Measurements from ENCODE around the gene HTR7. TPM values are rescaled to one million over a fixed set of nuclear protein-coding genes. Genes with fewer than 3 reads are reported as not detected.

HTR7 gene
- total RNA-seq, 2 experiments from 2014 or later = not detected

- ATAC-seq (peak; percentile 51), DNase-seq (no peak)
- H3K27me3 Mint-ChIP-seq = peaks cover 52% of the 10 kb centered on the region
- POLR2A ChIA-PET = no interaction called here
- no peak overlapping the region for H3K4me3 Mint-ChIP-seq
- intact Hi-C loops (cut with DNase I, micrococcal nuclease) = no loop called here
- CTCF ChIA-PET = interaction anchor here (0.7 to 1.6 kb wide), 3 partner anchors 13 to 108 kb away, joined by 3 to 6 read pairs (median 5); partner anchors contain the start of gene RPP30
- H3K9me3 Mint-ChIP-seq (ENCODE audit: low read depth) = no peaks in the 10 kb centered on the region
- H3K36me3 Mint-ChIP-seq (ENCODE audit: low read depth) = no peaks in the 10 kb centered on the region
- peaks cover 9% of the 10 kb centered on the region for H3K4me1 Mint-ChIP-seq
- H3K27ac Mint-ChIP-seq = no peak overlapping the region
Measured at GRCh38 chr10:90859321-90859751, 1.5 kb upstream of the HTR7 start.

GRCh38 chr10:90858461-90858968, 676 bp upstream of the HTR7 start:
- H3K4me3 Mint-ChIP-seq = peak overlapping the region; percentile 64
- peaks cover 53% of the 10 kb centered on the region for H3K27me3 Mint-ChIP-seq

GRCh38 chr10:90856964-90857634, 740 bp downstream of the HTR7 start:
- DNase-seq = peak; percentile 27
- intact Hi-C loops (cut with DNase I, micrococcal nuclease) = loop anchor here in 1 of 2 experiments (1.0 kb wide), 1 partner anchor 14 kb away; the partner anchor contains the start of gene RPP30
- Mint-ChIP-seq H3K9me3 (ENCODE audit: low read depth) (no peaks in the 10 kb centered on the region), H3K27ac (no peak overlapping the region), H3K36me3 (ENCODE audit: low read depth) (no peaks in the 10 kb centered on the region), H3K4me1 (peaks cover 9% of the 10 kb centered on the region), H3K27me3 (peaks cover 54% of the 10 kb centered on the region), H3K4me3 (peak overlapping the region; percentile 72)
- POLR2A ChIA-PET = interaction anchor here (0.9 kb wide), 1 partner anchor 9 kb away, joined by 4 read pairs; no protein-coding TSS in a partner anchor
- peak; percentile 15 for ATAC-seq
- CTCF ChIA-PET = interaction anchor here (0.6 to 2.1 kb wide), 6 partner anchors 8 to 1656 kb away, joined by 3 to 9 read pairs (median 4); partner anchors contain the start of gene RPP30

More at GRCh38 chr10:90858461-90858968, 676 bp upstream of the HTR7 start:
- ChIA-PET CTCF (interaction anchor here (0.6 to 1.7 kb wide), 5 partner anchors 11 to 108 kb away, joined by 3 to 9 read pairs (median 5); partner anchors contain the start of gene RPP30), POLR2A (no interaction called here)
- DNase-seq = no peak
- ATAC-seq = no peak
- no peaks in the 10 kb centered on the region for H3K36me3 Mint-ChIP-seq (ENCODE audit: low read depth)
- no peaks in the 10 kb centered on the region for H3K9me3 Mint-ChIP-seq (ENCODE audit: low read depth)
- H3K4me1 Mint-ChIP-seq = peaks cover 9% of the 10 kb centered on the region
- no peak overlapping the region for H3K27ac Mint-ChIP-seq
- intact Hi-C loops (cut with DNase I, micrococcal nuclease) = loop anchor here in 1 of 2 experiments (1.0 kb wide), 1 partner anchor 13 kb away; the partner anchor contains the start of gene RPP30

GRCh38 chr10:90856261-90856660, 1.6 kb downstream of the HTR7 start:
- DNase-seq = no peak
- intact Hi-C loops (cut with DNase I, micrococcal nuclease) = no loop called here
- H3K36me3 Mint-ChIP-seq (ENCODE audit: low read depth) = peaks cover 3% of the 10 kb centered on the region
- H3K27me3 Mint-ChIP-seq = peaks cover 57% of the 10 kb centered on the region
- H3K4me1 Mint-ChIP-seq = peaks cover 9% of the 10 kb centered on the region
- ChIA-PET POLR2A (interaction anchor here (0.9 kb wide), 1 partner anchor 9 kb away, joined by 4 read pairs; no protein-coding TSS in a partner anchor), CTCF (interaction anchor here (1.2 to 2.1 kb wide), 4 partner anchors 9 to 104 kb away, joined by 4 to 7 read pairs (median 5); partner anchors contain the start of gene RPP30)
- H3K4me3 Mint-ChIP-seq = no peak overlapping the region
- H3K9me3 Mint-ChIP-seq (ENCODE audit: low read depth) = peaks cover 3% of the 10 kb centered on the region
- H3K27ac Mint-ChIP-seq = no peak overlapping the region
- ATAC-seq = no peak

GRCh38 chr10:90855126-90855525, 2.7 kb downstream of the HTR7 start:
- DNase-seq = no peak
- Mint-ChIP-seq H3K27ac (no peak overlapping the region), H3K4me3 (no peak overlapping the region), H3K27me3 (peaks cover 60% of the 10 kb centered on the region), H3K9me3 (ENCODE audit: low read depth) (peaks cover 12% of the 10 kb centered on the region), H3K36me3 (ENCODE audit: low read depth) (peaks cover 11% of the 10 kb centered on the region), H3K4me1 (peaks cover 11% of the 10 kb centered on the region)
- POLR2A ChIA-PET = interaction anchor here (0.7 kb wide), 2 partner anchors 17 to 726 kb away, joined by 3 to 5 read pairs; no protein-coding TSS in a partner anchor
- CTCF ChIA-PET = interaction anchor here (0.7 to 2.1 kb wide), 4 partner anchors 8 to 489 kb away, joined by 3 to 7 read pairs (median 4); no protein-coding TSS in a partner anchor
- intact Hi-C loops (cut with DNase I, micrococcal nuclease) = no loop called here
- ATAC-seq = no peak

- no peak overlapping the region for H3K27ac Mint-ChIP-seq
- CTCF ChIA-PET = interaction anchor here (1.0 kb wide), 1 partner anchor 15 kb away, joined by 3 read pairs; no protein-coding TSS in a partner anchor
- POLR2A ChIA-PET = no interaction called here
- DNase-seq (no peak), ATAC-seq (peak; percentile 33)
- no peak overlapping the region for H3K4me3 Mint-ChIP-seq
- H3K36me3 Mint-ChIP-seq (ENCODE audit: low read depth) = peaks cover 11% of the 10 kb centered on the region
- H3K4me1 Mint-ChIP-seq = peaks cover 2% of the 10 kb centered on the region
- intact Hi-C loops (cut with DNase I, micrococcal nuclease) = no loop called here
- peaks cover 14% of the 10 kb centered on the region for H3K9me3 Mint-ChIP-seq (ENCODE audit: low read depth)
- peaks cover 46% of the 10 kb centered on the region for H3K27me3 Mint-ChIP-seq
Measured at GRCh38 chr10:90849956-90850749, 7.7 kb downstream of the HTR7 start.

- Mint-ChIP-seq H3K4me1 (peaks cover 2% of the 10 kb centered on the region), H3K4me3 (no peak overlapping the region), H3K36me3 (ENCODE audit: low read depth) (peaks cover 11% of the 10 kb centered on the region), H3K27me3 (peaks cover 44% of the 10 kb centered on the region), H3K27ac (no peak overlapping the region), H3K9me3 (ENCODE audit: low read depth) (peaks cover 14% of the 10 kb centered on the region)
- ATAC-seq = peak; percentile 55
- POLR2A ChIA-PET = no interaction called here
- CTCF ChIA-PET = interaction anchor here (1.1 kb wide), 1 partner anchor 8 kb away, joined by 3 read pairs; no protein-coding TSS in a partner anchor
- intact Hi-C loops (cut with DNase I, micrococcal nuclease) = no loop called here
- DNase-seq = no peak
Measured at GRCh38 chr10:90847436-90847835, 10.4 kb downstream of the HTR7 start.

GRCh38 chr10:90846746-90847145, 11.1 kb downstream of the HTR7 start:
- ChIA-PET POLR2A (no interaction called here), CTCF (interaction anchor here (0.7 to 1.1 kb wide), 3 partner anchors 8 to 224 kb away, joined by 3 read pairs; no protein-coding TSS in a partner anchor)
- intact Hi-C loops (cut with DNase I, micrococcal nuclease) = no loop called here
- DNase-seq (no peak), ATAC-seq (no peak)
- Mint-ChIP-seq H3K4me3 (no peak overlapping the region), H3K27me3 (peaks cover 39% of the 10 kb centered on the region), H3K9me3 (ENCODE audit: low read depth) (peaks cover 13% of the 10 kb centered on the region), H3K27ac (no peak overlapping the region), H3K36me3 (ENCODE audit: low read depth) (peaks cover 11% of the 10 kb centered on the region), H3K4me1 (peaks cover 2% of the 10 kb centered on the region)

GRCh38 chr10:90845726-90846125, 12.1 kb downstream of the HTR7 start:
- intact Hi-C loops (cut with DNase I, micrococcal nuclease) = no loop called here
- H3K4me3 Mint-ChIP-seq = no peak overlapping the region
- POLR2A ChIA-PET = no interaction called here
- peaks cover 7% of the 10 kb centered on the region for H3K9me3 Mint-ChIP-seq (ENCODE audit: low read depth)
- CTCF ChIA-PET = no interaction called here
- DNase-seq (no peak), ATAC-seq (no peak)
- peaks cover 2% of the 10 kb centered on the region for H3K4me1 Mint-ChIP-seq
- H3K27me3 Mint-ChIP-seq = peaks cover 35% of the 10 kb centered on the region
- no peak overlapping the region for H3K27ac Mint-ChIP-seq
- peaks cover 5% of the 10 kb centered on the region for H3K36me3 Mint-ChIP-seq (ENCODE audit: low read depth)

- Mint-ChIP-seq H3K36me3 (ENCODE audit: low read depth) (no peaks in the 10 kb centered on the region), H3K27me3 (peaks cover 32% of the 10 kb centered on the region), H3K4me3 (no peak overlapping the region), H3K4me1 (no peaks in the 10 kb centered on the region), H3K27ac (no peak overlapping the region), H3K9me3 (ENCODE audit: low read depth) (no peaks in the 10 kb centered on the region)
- intact Hi-C loops (cut with DNase I, micrococcal nuclease) = no loop called here
- DNase-seq = no peak
- no peak for ATAC-seq
- ChIA-PET CTCF (no interaction called here), POLR2A (no interaction called here)
Measured at GRCh38 chr10:90842725-90843124, 15.1 kb downstream of the HTR7 start.

- ATAC-seq (no peak), DNase-seq (no peak)
- H3K27ac Mint-ChIP-seq = no peak overlapping the region
- intact Hi-C loops (cut with DNase I, micrococcal nuclease) = no loop called here
- POLR2A ChIA-PET = no interaction called here
- no peaks in the 10 kb centered on the region for H3K9me3 Mint-ChIP-seq (ENCODE audit: low read depth)
- CTCF ChIA-PET = interaction anchor here (1.0 kb wide), 1 partner anchor 24 kb away, joined by 3 read pairs; no protein-coding TSS in a partner anchor
- no peak overlapping the region for H3K4me3 Mint-ChIP-seq
- peaks cover 5% of the 10 kb centered on the region for H3K27me3 Mint-ChIP-seq
- H3K4me1 Mint-ChIP-seq = no peaks in the 10 kb centered on the region
- H3K36me3 Mint-ChIP-seq (ENCODE audit: low read depth) = no peaks in the 10 kb centered on the region
Measured at GRCh38 chr10:90837486-90837885, 20.4 kb downstream of the HTR7 start.

Measured in activated CD4-positive, alpha-beta T cell treated with anti-CD3 and anti-CD28 coated beads for 36 hours (primary cell).